LHCN-M2 (cell line): ENCODE measurements around the gene RAB20. TPM values are rescaled to one million over a fixed set of nuclear protein-coding genes. Genes with fewer than 3 reads are reported as not detected.
A peak's percentile ranks its signal among the peaks of the same experiment; 100 is the strongest.
"Not testable (repeated sequence)": the region's sequence is repeated elsewhere in the genome, so short reads cannot be mapped to it uniquely, and the experiment has no call there.

Source experiments
- DNase-seq: peaks from one replicate; pipeline ENCODE4 v3.0.0-alpha.2; 2012; ENCODE audit warnings: low read depth
- total RNA-seq: library from RNA; depleted of rRNA; stranded (reverse); fragments of >200 nt; gene quantifications from 2 replicates; pipeline ENCODE4 v1.2.3, GENCODE V29; 2014

Gene RAB20
- total RNA-seq, 1 experiment from 2014 or later = 6.2 TPM

DNA sequence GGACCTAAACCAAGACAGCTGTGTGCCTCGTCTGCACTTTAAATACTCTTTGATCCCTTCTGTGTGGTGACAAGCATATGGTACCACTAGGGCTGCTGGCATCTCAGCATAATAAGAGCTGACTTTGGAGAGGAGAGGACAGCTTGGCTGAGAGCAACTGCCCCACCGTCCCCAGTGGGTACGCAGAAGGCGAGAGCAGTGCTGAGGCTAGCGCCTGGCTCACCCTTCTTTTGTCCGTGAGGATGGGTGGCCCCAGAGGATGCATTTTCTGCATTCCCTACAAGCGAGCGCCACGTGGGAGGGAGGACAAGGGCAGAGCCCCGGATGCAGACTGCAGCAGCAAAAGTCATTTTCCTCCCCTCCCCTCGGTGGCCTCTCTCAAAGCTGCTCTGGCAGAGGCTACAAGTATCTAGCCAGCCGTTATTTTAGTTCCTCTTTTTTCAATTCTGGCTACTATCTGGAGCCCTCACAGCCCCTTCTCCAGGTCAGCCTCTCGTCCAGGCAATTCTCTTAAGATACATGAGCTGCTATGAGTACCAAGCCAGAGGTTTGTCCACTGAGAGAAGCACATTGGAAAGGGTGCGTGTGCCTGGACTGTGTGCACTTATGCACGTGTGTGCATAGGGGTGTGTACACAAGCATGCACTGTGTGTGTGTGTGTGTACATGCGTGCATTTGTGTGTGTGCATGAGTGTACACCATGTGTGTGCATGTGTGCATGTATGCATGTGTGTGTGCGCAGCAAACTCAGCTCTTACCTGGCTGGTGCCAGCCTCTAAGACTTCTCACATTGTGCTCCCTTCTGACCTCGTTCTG lies 51.3 kb downstream of the RAB20 start:
- DNase-seq = no peak

DNA sequence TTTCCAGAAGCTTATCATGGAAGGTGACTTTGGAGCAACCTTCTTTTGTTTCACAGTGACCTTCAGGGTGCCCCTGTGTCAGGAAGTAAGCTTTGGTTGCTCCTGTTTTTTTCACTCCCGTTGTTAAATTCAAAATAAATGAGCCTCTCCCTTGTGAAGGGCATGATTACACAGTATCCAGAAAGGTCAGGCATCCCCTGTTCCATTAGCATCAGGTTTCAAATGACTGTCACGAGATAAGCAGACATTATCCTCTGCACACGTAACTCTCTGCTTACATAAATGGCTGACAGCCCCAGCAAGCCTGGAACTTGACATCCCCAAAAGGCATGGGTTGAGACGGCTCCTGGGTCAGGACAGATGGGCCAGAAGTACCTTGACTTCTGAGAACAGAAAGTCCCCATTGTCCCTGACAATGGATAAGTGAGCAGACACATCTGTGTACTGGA lies 52.0 kb downstream of the RAB20 start:
- DNase-seq = no peak

DNA sequence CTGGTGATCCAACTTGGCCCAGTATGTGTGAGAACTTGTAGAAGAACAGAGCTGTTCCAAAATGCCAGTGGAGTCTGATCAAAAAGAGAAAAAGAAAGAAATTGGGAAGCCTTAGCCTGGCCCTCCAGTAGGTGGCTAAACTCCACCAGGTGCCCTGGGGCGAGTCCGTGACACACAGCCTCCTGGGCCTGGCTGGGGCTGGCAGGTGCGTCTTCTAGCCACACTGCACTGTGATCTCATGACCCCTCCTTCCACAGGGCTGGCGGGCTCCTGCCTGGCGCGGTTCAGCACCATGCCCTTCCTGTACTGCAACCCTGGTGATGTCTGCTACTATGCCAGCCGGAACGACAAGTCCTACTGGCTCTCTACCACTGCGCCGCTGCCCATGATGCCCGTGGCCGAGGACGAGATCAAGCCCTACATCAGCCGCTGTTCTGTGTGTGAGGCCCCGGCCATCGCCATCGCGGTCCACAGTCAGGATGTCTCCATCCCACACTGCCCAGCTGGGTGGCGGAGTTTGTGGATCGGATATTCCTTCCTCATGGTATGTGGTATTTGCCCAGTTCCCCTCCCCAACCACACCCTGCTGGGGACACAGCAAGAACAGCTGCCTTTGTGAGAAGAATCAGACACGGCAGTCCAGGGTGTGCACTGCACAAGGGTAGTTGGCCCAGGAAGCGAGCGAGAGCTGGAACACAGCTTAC lies 53.7 kb downstream of the RAB20 start:
- DNase-seq = no peak

DNA sequence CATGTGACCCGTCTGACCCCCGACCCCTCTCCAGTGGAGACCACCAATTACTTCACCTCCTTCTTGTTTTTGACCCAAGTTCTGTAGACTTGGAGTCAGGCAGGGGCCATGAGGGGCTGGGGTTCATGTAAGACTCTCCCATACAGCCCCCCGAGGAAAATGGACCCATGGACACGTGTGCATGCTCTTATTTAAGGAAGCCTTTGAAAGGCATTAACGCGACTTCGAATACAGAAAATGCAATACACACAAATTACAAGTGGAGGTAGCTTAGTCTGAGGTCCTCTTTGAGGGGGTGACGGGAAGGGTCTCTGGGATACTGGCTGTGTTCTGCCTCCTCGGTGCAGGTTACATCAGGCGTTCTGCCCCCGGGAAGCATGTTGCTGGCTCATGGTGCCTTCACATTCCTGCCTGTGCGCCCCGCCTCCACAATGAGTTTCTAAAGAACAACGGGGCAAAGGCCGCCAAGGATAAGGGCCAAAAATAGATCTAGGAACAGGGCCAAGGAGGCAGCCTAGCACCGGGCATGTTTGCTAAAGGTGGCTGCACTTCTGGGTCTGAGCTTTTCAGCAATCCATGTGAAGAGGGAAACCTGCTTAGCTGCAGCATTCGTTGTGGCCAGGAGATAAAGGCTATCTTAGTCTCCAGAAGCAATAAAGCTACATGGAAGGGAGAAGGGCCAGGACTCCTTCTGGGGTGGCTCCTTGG lies 54.5 kb downstream of the RAB20 start:
- no peak for DNase-seq

DNA sequence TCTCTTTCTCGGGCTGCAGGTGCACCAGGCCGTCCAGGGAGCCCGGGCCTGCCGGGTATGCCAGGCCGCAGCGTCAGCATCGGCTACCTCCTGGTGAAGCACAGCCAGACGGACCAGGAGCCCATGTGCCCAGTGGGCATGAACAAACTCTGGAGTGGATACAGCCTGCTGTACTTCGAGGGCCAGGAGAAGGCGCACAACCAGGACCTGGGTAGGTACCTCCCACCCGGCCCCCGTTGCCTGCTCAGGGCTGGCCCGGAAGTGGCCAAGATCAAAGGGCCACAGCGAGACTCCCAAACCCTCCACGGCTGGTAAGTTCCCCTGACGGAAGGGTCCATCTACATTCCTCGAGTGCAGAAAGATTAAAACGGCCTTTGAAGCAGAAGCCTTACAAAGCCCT lies 55.1 kb downstream of the RAB20 start:
- DNase-seq = no peak

DNA sequence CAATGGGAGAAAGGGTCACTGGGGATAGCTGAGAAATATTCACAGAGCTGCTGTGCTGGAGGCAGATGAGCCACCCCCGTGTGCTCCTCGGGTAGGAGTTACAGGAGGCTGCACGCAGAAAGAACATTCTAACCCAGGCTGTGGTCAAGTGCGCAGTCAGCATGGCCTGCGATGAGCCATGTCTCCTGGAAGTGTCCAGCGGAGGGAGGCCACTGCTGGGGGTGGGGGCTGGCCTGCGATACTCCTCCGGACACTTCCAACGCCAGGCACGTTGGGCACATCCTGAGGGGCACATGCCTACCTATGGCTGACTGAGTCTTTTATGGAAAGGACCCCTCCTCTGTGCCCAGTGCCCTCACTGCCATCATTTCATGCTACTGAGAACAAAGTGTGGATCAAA lies 55.9 kb downstream of the RAB20 start:
- no peak for DNase-seq

DNA sequence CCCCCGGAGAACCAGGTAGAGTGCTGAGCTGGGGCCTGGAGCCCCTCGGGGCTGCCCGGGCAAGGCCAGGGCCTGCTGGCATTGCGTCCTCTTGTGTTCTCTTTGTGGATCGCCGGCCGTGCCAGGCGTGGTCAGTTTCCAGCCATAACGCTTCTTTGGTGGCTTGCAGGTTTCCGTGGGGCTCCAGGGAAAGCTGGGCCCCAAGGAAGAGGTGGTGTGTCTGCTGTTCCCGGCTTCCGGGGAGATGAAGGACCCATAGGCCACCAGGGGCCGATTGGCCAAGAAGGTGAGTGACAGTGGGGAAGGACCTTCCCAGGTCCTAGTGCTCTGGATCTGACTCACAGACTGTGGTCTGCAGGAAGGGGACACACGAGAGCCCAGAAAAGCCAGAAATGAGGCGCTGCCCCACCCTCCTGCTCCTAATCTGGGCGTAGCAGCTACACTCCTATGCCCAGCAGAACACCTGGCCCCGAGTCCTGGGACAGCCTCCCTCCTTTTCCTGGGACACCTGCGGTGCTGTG lies 57.5 kb downstream of the RAB20 start:
- DNase-seq = no peak

DNA sequence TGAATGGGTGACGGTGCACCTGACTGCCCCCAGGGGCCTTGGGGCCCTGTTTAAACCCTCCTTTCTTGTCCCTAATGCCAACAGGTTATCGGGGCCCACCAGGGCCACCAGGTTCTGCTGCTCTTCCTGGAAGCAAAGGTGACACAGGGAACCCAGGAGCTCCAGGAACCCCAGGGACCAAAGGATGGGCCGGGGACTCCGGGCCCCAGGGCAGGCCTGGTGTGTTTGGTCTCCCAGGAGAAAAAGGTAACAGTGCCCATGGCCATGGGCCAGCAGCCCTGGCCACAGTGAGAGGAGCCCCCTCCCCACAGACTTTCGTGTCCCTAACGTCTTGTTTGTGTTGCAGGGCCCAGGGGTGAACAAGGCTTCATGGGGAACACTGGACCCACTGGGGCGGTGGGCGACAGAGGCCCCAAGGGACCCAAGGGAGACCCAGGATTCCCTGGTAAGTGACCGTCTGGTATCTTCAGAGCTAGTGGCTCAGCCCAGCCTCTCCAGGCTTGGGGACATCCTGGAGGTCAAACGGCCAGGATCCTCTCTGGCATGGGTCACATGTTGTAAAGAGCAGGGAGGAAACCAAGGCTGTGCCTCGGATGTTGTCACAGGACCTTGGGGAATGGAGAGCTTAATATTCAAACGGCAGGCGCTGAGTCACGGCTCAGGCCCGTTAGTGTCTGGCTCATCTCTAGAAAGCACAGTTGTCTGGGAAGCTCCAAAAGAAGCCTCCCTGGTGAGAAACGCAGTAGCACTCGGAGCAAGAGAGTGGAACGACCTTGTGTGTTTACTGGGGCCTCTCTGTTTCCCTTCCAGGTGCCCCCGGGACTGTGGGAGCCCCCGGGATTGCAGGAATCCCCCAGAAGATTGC lies 58.3 kb downstream of the RAB20 start:
- DNase-seq = peak; percentile 19

DNA sequence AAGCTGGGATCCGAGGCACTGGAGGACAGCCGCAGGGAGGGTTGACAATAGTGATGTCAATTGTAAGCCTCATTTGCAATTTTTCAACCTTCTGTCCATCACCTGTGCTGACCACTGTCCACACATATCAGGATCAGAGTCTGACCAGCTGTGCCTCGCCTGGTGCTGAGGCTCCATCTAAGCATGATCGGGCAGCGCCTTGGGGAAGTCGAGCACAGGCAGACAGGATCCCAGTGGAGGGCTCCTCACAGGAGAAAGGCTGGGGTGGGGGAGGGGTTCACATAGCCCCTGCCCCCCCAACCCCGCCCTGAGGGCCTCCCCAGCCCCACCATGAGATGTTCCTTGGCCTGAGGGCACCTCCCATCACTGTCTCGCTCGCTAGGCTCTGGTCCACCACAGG lies 60.3 kb downstream of the RAB20 start:
- DNase-seq = no peak

DNA sequence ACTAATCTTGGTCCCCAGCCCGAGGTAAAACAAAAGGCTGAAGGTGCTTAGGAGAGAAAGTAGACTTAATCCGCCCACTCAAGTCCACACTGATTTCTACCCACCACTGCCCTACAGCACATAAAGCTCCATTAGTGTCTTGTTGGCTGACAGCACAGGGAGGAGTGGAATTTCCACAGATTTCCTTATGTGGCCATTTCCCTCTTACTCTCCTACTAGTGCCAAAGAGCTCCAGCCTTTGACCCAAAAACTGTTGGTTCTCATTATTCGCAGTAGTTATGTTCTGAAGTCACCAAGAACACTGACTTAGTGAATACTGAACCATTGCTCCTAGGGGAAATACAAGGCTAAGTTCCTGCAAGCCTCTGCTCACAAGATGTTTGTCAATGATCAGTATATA lies 61.2 kb downstream of the RAB20 start:
- DNase-seq = no peak

DNA sequence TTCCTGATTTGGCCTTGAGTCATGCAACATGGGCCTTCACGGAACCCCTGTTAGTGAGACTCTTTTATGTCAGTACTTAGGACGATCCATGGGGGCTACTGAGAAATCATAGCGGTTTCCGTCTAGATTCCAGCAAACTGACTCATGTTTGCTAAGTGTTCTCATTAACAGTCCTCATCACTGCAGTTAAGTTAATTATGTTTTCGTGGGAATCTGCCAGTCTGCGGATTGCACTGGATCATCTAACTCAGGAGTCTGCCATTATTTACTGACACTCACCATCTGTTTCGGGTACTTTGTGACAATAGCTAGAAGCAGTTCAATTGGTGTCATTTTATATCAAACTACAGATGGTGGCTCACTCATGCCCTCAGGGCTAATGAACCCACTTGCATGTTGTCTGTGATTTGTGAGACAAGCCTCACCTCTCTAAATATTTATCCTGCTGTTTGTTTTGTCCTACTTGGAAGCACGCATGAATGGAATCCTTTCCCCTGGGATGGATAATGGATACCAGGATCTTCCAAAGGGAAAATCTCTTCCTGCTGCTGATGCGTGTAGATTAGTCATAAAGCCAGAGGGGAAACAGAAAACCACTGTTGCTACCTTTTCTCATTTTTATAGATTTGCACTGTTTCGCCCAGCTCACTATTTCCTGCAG lies 61.8 kb downstream of the RAB20 start:
- peak; percentile 84 for DNase-seq

DNA sequence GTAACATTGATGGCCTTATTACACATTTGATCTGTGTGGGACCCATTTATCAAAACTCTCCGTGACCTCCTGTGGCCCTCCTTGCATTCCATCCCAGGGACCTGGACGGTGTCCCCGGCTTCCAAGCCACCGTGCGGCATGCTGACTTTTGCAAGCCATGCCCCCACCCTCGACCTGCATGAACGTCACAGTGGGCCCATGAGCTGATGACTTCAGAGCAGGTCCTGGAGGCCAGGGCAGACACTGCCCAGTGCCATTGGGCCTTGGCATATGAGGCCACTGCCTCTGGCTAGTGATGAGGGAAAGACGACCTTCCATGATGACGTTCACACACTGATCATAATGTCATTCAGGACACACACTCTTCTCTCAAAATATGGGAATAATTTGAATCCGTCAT lies 62.8 kb downstream of the RAB20 start:
- DNase-seq = no peak

DNA sequence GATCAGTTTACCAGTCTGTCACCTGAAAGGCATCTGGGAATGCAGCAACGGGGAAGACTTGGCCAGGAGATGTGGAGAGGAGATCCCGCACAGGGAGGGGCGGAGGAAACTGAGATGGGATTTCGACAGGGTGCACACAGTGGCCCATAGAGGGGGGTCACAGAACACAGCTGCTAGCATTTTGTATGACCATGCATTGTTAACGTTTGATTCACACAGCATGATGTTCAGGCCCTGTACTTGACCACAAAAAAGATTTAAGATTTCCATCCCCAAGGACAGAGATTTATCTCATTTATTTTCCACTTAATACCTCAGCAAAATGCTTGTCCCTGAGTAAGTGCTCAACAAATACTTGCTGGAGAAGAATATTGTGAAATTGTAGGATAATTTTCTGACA lies 63.2 kb downstream of the RAB20 start:
- peak; percentile 49 for DNase-seq

DNA sequence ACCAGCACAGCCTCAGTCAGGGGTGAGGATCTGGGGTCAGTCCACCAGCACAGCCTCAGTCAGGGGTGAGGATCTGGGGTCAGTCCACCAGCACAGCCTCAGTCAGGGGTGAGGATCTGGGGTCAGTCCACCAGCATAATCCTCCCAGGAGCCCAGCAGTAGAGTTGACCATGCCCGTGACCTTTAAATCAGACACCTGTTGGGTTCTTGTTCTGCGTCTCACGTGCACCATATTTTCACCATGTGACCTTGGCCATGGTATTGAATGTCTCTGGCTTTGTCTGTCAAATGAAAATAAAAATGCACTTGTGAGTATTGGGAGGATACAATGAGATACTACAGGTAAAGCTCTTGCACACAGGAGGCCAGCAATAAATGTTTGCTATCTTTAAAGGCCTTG lies 63.6 kb downstream of the RAB20 start:
- not testable (repeated sequence) for DNase-seq

DNA sequence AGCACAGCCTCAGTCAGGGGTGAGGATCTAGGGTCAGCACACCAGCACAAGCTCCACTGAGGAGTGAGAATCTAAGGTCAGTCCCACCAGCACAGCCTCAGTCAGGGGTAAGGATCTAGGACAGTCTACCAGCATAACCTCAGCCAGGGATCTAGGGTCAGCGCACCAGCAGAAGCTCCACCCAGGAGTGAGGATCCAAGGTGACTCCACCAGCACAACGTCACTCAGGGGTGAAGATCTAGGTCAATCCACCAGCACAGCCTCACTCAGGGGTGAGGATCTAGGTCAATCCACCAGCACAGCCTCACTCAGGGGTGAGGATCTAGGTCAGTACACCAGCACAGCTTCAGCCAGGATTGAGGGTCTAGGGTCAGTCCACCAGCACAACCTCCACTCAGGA lies 64.5 kb downstream of the RAB20 start:
- DNase-seq = no peak

DNA sequence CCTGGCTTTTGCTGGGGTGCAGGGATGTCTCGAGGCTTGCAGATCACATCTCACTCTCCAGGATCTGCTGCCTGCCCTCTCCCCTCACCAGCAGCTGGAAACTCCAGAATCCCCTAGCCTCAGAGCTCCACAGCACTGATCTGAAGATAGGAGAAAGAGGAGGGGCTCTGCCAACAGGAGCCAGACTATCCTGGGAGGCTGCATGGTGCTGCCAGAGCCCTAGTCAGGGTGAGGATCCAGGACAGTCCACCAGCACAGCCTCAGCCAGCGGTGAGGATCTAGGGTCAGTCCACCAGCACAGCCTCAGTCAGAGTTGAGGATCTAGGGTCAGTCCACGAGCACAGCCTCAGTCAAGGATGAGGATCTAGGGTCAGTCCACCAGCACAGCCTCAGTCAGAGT lies 65.2 kb downstream of the RAB20 start:
- no peak for DNase-seq

DNA sequence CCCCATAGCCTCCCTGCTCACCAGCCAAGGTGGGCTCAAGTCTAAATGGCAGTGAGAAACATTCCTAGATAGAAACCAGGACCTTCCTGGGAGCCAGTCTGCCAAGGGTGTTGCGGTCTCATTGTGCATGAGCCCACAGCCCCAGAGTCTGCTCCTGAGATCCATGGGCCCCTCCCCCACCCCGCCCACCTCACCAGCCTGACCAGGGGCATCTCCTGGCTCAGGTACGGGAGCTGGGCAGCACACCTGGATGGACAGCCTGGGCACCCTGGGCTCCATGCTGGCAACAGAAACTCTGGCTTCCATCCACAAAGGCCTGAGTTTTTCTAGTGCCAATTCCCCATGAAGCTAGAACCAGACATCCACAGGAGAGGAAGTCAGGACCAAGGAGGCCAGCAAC lies 65.6 kb downstream of the RAB20 start:
- DNase-seq = no peak

DNA sequence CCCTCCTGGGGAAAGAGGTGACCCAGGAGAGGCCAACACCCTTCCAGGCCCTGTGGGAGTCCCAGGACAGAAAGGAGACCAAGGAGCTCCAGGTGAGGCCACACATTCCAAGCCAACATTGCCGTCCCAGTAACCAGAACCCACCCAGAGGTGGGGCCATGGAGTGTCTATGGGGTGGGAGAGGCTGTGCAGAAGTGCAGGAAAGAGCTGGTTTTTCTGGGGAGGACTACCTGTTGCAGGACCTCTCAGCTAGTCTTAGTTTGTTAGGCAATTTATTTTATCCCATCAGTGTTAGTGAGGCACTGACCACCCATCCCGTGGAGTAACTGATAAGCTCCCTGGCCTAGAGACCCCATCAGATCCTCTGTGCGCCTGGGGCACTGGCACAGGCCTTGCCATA lies 66.1 kb downstream of the RAB20 start:
- no peak for DNase-seq

DNA sequence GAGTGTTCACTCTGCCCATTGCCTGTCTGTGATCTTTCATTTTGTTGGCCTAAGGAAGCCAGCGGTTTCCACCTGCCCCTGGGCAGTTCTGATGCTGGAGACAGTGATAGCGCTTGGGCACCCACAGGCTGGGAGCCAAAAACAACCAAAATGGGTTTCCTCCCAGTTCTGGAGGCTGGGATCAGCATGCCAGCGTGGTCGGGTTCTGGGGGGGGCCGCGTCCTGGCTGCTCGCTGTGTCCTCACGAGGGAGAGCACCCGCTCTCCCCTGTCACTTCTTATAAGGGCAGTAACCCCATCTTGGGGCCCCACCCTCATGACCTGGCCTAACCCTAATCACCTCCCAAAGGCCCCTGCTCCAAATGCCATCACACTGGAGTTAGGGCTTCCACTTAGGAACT lies 67.9 kb downstream of the RAB20 start:
- DNase-seq = no peak

DNA sequence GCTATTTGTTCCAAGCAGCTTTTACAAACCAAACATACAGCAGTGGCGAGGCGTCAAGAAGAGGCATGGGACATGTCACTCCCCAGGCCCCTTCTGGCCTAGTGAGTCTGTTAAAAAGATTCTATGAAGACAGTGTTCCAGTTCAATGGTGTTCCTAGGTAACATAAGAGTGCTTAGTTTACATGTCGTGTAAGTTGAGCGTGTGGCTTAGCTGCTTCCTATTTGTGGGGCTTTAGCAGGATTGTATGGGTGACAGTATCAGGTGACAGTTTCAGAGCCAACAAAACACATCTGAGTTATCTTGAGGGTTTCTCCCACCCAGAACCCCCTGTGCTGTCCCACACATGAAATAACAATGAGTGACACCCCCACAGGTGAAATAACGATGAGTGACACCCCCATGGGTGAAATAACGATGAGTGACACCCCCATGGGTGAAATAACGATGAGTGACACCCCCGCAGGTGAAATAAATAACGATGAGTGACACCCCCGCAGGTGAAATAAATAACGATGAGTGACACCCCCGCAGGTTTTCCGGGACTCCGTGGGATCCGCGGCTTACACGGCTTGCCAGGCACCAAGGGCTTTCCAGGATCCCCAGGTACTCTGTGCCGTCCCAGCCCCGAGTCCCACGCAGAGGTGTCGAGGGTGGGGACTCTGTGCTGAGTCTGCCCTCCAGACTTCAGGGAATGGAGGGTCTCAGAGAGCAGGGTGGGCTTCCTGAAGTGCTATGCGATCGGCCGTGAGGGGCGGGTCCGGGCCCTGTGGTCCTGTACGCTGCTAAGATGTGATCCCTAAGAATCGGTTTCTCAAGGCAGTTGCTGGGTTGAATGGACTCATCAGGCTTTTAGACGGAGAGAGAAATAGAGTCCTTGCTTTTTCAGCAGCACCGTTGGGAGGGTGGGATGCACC lies 68.6 kb downstream of the RAB20 start:
- no peak for DNase-seq
